ENCODE results near the gene TSPAN14. TPM values are rescaled to one million over a fixed set of nuclear protein-coding genes. Genes with fewer than 3 reads are reported as not detected.

The TSPAN14 gene
- total and polyA plus RNA-seq, 2 of the 13 experiments (the other 11 are each of a cell fraction or from before 2014, with no cell fraction given), result 24.1 to 80.6 TPM

DNA sequence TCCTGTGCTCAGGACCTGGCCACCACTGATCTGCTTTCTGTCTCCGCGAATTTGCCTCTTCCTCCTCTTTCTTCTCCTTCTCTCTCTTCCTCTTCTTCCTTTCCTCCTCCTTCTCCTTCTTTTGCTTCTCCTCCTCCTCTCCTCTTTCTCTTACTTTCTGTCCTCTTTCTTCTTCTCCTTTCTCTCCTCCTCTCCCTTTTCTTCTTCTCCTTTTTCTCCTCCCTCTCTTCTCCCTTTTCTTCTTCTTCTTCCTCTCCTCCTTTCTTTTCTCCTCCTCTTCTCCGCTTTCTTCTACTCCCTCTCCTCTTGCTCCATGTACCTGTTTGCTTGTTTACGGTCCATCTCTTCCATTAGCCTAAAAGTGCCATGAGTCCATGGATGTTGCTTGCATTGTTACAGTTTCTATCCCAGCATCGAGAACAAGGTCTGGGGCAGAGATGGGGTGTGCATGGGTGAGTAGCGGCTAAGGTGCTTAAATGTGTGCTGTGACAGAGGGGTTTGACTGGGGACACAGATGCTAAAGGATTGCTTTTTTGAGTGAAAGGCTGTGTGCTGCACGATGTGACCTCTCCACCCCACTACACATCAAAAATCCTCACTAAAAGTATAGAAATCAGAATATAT lies 91.3 kb downstream of the TSPAN14 start:
- TF ChIP-seq FOXK2 (IDR thresholded peaks at IDR 0.05) (0 out of 2 replicates have a peak, but pooled peaks have one; percentile 7), REXO4 (CRISPR knock-in tag; IDR thresholded peaks at IDR 0.05; ENCODE audit: borderline replicate concordance) (no peak)
- Histone ChIP-seq H3K27ac (ENCODE audit: extremely low read length, insufficient read depth, low read length) (no peak overlapping the region), H3K9me3 (ENCODE audit: low read length) (no peaks in the 10 kb centered on the region), H2AFZ (ENCODE audit: low read length) (no peak overlapping the region), H3K9ac (ENCODE audit: insufficient read depth, low read depth, low read length) (no peak overlapping the region), H3K4me2 (ENCODE audit: low read depth, low read length) (no peak overlapping the region), H4K20me1 (ENCODE audit: insufficient read depth, low read length) (no peaks in the 10 kb centered on the region), H3K79me2 (ENCODE audit: insufficient read depth, low read length) (no peaks in the 10 kb centered on the region), H3K4me3 (replicated peaks in 1 of 3; ENCODE audit: insufficient read depth in 1 of 3, low read depth in 2 of 3, low read length in 3 of 3) (no peak overlapping the region), H3K4me1 (ENCODE audit: insufficient read depth, low read length) (no peaks in the 10 kb centered on the region), H3K27me3 (ENCODE audit: control insufficient read depth in 1 of 2, insufficient read depth in 2 of 2, low read length in 2 of 2) (peaks cover 4 to 10% of the 10 kb centered on the region in 2 experiments; a peak in 3 of 5 replicates), H3K36me3 (replicated peaks in 1 of 2; ENCODE audit: control insufficient read depth in 1 of 2, insufficient read depth in 2 of 2, low read length in 2 of 2) (no peaks in the 10 kb centered on the region)
- WGBS (ENCODE audit: low lambda C conversion rate), result 28% methylated on average over 7 of the region's 7 CpGs
- FAIRE-seq (no peak), DNase-seq (ENCODE audit: low spot score) (no peak), ATAC-seq (no peak)
- intact Hi-C loops (cut with micrococcal nuclease; ENCODE audit: unreplicated experiment), result no loop called here
- ChIA-PET POLR2A (no interaction called here), CTCF (ENCODE audit: low intra/inter-chr PET ratio, low total read pairs) (no interaction called here)
- in situ Hi-C loops (cut with HindIII; ENCODE audit: extremely low pct_ligation_motif_present, low pct_unique_long_range_greater_than_20kb), result no loop called here
- BruUV-seq (replicated peaks), result no TSS peak

DNA sequence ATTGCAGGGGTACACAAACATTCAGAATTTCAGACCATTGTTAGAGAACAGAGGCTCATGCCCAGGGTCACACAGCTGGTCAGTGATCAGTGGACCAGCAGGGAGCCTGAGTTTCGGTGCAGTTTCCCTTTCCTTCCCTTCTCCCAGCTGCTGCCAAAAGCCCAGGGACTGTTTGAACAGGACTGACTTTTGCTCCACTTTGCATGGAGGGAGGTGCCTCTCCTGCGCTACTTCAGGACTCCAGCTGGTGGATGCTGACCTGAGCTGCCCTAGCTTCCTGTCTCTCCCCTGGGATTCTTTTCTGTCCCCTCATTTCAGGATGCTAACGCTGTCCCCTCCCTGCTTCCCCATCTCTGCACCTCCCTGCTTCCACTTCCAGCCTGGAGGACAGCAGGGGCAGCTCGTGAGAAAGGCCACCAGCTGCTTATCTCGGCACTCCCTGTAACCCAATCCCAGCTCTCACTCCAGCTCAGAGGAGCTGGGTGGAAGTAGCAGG lies 98.1 kb downstream of the TSPAN14 start:
- H3K27ac ChIP-seq (ENCODE audit: extremely low read length, insufficient read depth, low read length), result no peak overlapping the region
- ATAC-seq, result peak; percentile 96
- H3K4me3 ChIP-seq (replicated peaks in 1 of 3; ENCODE audit: insufficient read depth in 1 of 3, low read depth in 2 of 3, low read length in 3 of 3), result no peak overlapping the region
- H3K9ac ChIP-seq (ENCODE audit: insufficient read depth, low read depth, low read length), result no peak overlapping the region
- WGBS (ENCODE audit: low lambda C conversion rate), result 0% methylated on average over 5 of the region's 5 CpGs
- intact Hi-C loops (cut with micrococcal nuclease; ENCODE audit: unreplicated experiment) (no loop called here), in situ Hi-C loops (cut with HindIII; ENCODE audit: extremely low pct_ligation_motif_present, low pct_unique_long_range_greater_than_20kb) (no loop called here)
- no peak overlapping the region for H2AFZ ChIP-seq (ENCODE audit: low read length)
- H3K9me3 ChIP-seq (ENCODE audit: low read length), result no peaks in the 10 kb centered on the region
- peaks cover 13% of the 10 kb centered on the region for H3K4me1 ChIP-seq (ENCODE audit: insufficient read depth, low read length)
- CTCF ChIA-PET (ENCODE audit: low intra/inter-chr PET ratio, low total read pairs), result no interaction called here
- H3K36me3 ChIP-seq (replicated peaks in 1 of 2; ENCODE audit: control insufficient read depth in 1 of 2, insufficient read depth in 2 of 2, low read length in 2 of 2), result no peaks in the 10 kb centered on the region
- BruUV-seq (replicated peaks), result no TSS peak
- FAIRE-seq, result peak; percentile 79
- 0 out of 5 replicates have a peak, but pooled peaks cover 0 to 3% of the 10 kb centered on the region in 2 experiments for H3K27me3 ChIP-seq (ENCODE audit: control insufficient read depth in 1 of 2, insufficient read depth in 2 of 2, low read length in 2 of 2)
- H3K4me2 ChIP-seq (ENCODE audit: low read depth, low read length), result peak overlapping the region; percentile 26; the same call in 1 of the 2 replicates
- DNase-seq (ENCODE audit: low spot score), result peak; percentile 19
- no peaks in the 10 kb centered on the region for H4K20me1 ChIP-seq (ENCODE audit: insufficient read depth, low read length)
- H3K79me2 ChIP-seq (ENCODE audit: insufficient read depth, low read length), result no peaks in the 10 kb centered on the region
- POLR2A ChIA-PET, result no interaction called here
- TF ChIP-seq KMT2B (CRISPR knock-in tag; IDR thresholded peaks at IDR 0.05) (no peak), SOX6 (IDR thresholded peaks at IDR 0.05) (no peak), SOX6 (CRISPR knock-in tag; IDR thresholded peaks at IDR 0.05) (no peak), ZNF24 (IDR thresholded peaks at IDR 0.05) (no peak), RBM22 (optimal IDR thresholded peaks at IDR 0.05; ENCODE audit: low read length) (no peak), RXRB (CRISPR knock-in tag; IDR thresholded peaks at IDR 0.05; ENCODE audit: borderline replicate concordance) (peak; percentile 39; the same call in 1 of the 2 replicates), ZNF138 (CRISPR knock-in tag; IDR thresholded peaks at IDR 0.05; ENCODE audit: low read depth) (no peak), MAF1 (CRISPR knock-in tag; IDR thresholded peaks at IDR 0.05; ENCODE audit: borderline replicate concordance) (no peak), RXRA (CRISPR knock-in tag; IDR thresholded peaks at IDR 0.05) (peak; percentile 68; the same call in 1 of the 2 replicates), HNRNPLL (IDR thresholded peaks at IDR 0.05; ENCODE audit: low read depth, low read length, poor library complexity, severe bottlenecking) (no peak), PPARG (CRISPR knock-in tag; conservative IDR thresholded peaks at IDR 0.05) (peak; percentile 91), SALL1 (CRISPR knock-in tag; IDR thresholded peaks at IDR 0.05) (peak; percentile 30; the same call in 1 of the 2 replicates), ZNF292 (CRISPR knock-in tag; IDR thresholded peaks at IDR 0.05; ENCODE audit: borderline replicate concordance, low read depth) (0 out of 2 replicates have a peak, but pooled peaks have one; percentile 40), GTF3A (CRISPR knock-in tag; conservative IDR thresholded peaks at IDR 0.05) (no peak), ZFP37 (CRISPR knock-in tag; IDR thresholded peaks at IDR 0.05; ENCODE audit: borderline replicate concordance) (no peak), BCL6 (CRISPR knock-in tag; IDR thresholded peaks at IDR 0.05) (no peak), ZNF879 (CRISPR knock-in tag; IDR thresholded peaks at IDR 0.05) (no peak)
- TF ChIP-seq, protein P1, sequence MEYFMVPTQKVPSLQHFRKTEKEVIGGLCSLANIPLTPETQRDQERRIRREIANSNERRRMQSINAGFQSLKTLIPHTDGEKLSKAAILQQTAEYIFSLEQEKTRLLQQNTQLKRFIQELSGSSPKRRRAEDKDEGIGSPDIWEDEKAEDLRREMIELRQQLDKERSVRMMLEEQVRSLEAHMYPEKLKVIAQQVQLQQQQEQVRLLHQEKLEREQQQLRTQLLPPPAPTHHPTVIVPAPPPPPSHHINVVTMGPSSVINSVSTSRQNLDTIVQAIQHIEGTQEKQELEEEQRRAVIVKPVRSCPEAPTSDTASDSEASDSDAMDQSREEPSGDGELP (IDR thresholded peaks at IDR 0.05; ENCODE audit: borderline replicate concordance, low read depth), result peak; percentile 75
